Stomach (tissue), 4 donors: Measurements from ENCODE around the gene OSBPL6.

Experiments used
- POLR2A ChIP-seq, 4 donors: fragments of 450-650 bp; IDR thresholded peaks; one replicate each; pipeline ENCODE4 v1.6.1; 2016; ENCODE audit warnings: antibody characterized with exemption in 4 of 4, control low read depth in 2 of 4, mild to moderate bottlenecking in 1 of 4, moderate library complexity in 1 of 4
- POLR2AphosphoS5 ChIP-seq, 3 donors: sonication (generic); formaldehyde crosslinking; IDR thresholded peaks; one replicate each; pipeline ENCODE4 v1.6.1; 2016; ENCODE audit warnings: antibody characterized with exemption in 3 of 3
- TF ChIP-seq, protein P1 (sequence below), 7 experiments: fragments of 450-650 bp in 4 of 7; fragments of 200-600 bp in 3 of 7; sonication (generic) in 3 of 7; IDR thresholded peaks; one replicate each; pipeline ENCODE4 v1.5.1; 2016 to 2019; ENCODE audit warnings: antibody characterized with exemption in 7 of 7, control low read depth in 2 of 7, mild to moderate bottlenecking in 1 of 7

GRCh38 chr2:178284613-178285286, 90.4 kb downstream of the OSBPL6 start:
- TF ChIP-seq POLR2A (IDR thresholded peaks at IDR 0.05) (no peak), POLR2AphosphoS5 (IDR thresholded peaks at IDR 0.05) (no peak)
- TF ChIP-seq, protein P1, sequence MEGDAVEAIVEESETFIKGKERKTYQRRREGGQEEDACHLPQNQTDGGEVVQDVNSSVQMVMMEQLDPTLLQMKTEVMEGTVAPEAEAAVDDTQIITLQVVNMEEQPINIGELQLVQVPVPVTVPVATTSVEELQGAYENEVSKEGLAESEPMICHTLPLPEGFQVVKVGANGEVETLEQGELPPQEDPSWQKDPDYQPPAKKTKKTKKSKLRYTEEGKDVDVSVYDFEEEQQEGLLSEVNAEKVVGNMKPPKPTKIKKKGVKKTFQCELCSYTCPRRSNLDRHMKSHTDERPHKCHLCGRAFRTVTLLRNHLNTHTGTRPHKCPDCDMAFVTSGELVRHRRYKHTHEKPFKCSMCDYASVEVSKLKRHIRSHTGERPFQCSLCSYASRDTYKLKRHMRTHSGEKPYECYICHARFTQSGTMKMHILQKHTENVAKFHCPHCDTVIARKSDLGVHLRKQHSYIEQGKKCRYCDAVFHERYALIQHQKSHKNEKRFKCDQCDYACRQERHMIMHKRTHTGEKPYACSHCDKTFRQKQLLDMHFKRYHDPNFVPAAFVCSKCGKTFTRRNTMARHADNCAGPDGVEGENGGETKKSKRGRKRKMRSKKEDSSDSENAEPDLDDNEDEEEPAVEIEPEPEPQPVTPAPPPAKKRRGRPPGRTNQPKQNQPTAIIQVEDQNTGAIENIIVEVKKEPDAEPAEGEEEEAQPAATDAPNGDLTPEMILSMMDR (IDR thresholded peaks at IDR 0.05) = no peak
